K562 (cell line): ENCODE measurements around the gene SRCAP. TPM values are rescaled to one million over a fixed set of nuclear protein-coding genes. Genes with fewer than 3 reads are reported as not detected.

ENCODE experiments used
- ARID1B ChIP-seq: fragments of 450-650 bp; IDR thresholded peaks from 2 replicates; pipeline ENCODE4 v1.6.1; 2016; ENCODE audit warnings: antibody characterized with exemption, mild to moderate bottlenecking, inconsistent platforms
- CTBP1 ChIP-seq: fragments of 450-650 bp; IDR thresholded peaks from 2 replicates; pipeline ENCODE4 v1.6.1; 2016; ENCODE audit warnings: borderline replicate concordance
- DMBX1 ChIP-seq: fragments of 250-450 bp; sonication (Bioruptor Pico); IDR thresholded peaks from 2 replicates; pipeline ENCODE4 v1.8.0; 2022; ENCODE audit warnings: inconsistent platforms, mild to moderate bottlenecking, moderate library complexity, borderline replicate concordance
- EP400 ChIP-seq: fragments of 450-650 bp; IDR thresholded peaks from 2 replicates; pipeline ENCODE4 v1.6.1; 2017; ENCODE audit warnings: antibody characterized with exemption, mild to moderate bottlenecking, moderate library complexity
- GATAD2B ChIP-seq: fragments of 450-650 bp; IDR thresholded peaks from 2 replicates; pipeline ENCODE4 v1.6.1; 2017; ENCODE audit warnings: mild to moderate bottlenecking, borderline replicate concordance
- KLF13 ChIP-seq: fragments of 450-650 bp; IDR thresholded peaks from 2 replicates; pipeline ENCODE4 v1.6.1; 2016; ENCODE audit warnings: missing genetic modification characterization, low read depth, mild to moderate bottlenecking, missing compliant biosample characterization, moderate library complexity, borderline replicate concordance
- MAZ ChIP-seq, 2 experiments: fragments of 450-650 bp in 1 of 2; sonication (generic) in 1 of 2; formaldehyde crosslinking; IDR thresholded peaks in 1 of 2; conservative IDR thresholded peaks in 1 of 2; 2 replicates each; pipeline versions ENCODE4 v1.4.0 to v1.5.0; 2020; ENCODE audit warnings: mild to moderate bottlenecking in 1 of 2, missing genetic modification reagents in 1 of 2
- NFE2L1 ChIP-seq: fragments of 450-650 bp; IDR thresholded peaks from 2 replicates; pipeline ENCODE4 v1.6.1; 2016; ENCODE audit warnings: missing genetic modification characterization, low read depth, mild to moderate bottlenecking, missing compliant biosample characterization, moderate library complexity, borderline replicate concordance
- NR1H2 ChIP-seq: sonication (generic); formaldehyde crosslinking; IDR thresholded peaks from 2 replicates; pipeline ENCODE4 v1.4.0; 2020; ENCODE audit warnings: mild to moderate bottlenecking, missing genetic modification reagents
- SAP30 ChIP-seq: fragments of 200-600 bp; sonication (generic); IDR thresholded peaks from 2 replicates; pipeline ENCODE4 v1.6.1; 2012; ENCODE audit warnings: borderline replicate concordance, low read depth, mild to moderate bottlenecking, moderate library complexity, low read length, control low read depth, inconsistent platforms; ENCODE audit not compliant: insufficient read depth, poor library complexity, severe bottlenecking
- SMARCE1 ChIP-seq: fragments of 450-650 bp; IDR thresholded peaks from 2 replicates; pipeline ENCODE4 v1.7.1; 2016; ENCODE audit warnings: mild to moderate bottlenecking
- ZC3H11A ChIP-seq: IDR thresholded peaks from 2 replicates; pipeline ENCODE4 v1.6.1; 2012; ENCODE audit warnings: low read depth, low read length, improper control_type of control experiment
- polyA plus RNA-seq, 8 experiments: library from polyadenylated mRNA; depleted of rRNA in 4 of 8; stranded (reverse) in 5 of 8; unstranded in 3 of 8; fragments of >200 nt; fragmentation: Nextera tagmentation in 2 of 8; fragmentation: Illumina TruSeq in 1 of 8; extraction: Ambion mirVana in 2 of 8; extraction: Trizol in 1 of 8; gene quantifications; 2 replicates each; pipeline versions ENCODE4 v1.2.1 to v1.2.3, GENCODE V29; 2011 to 2014; ENCODE audit warnings: inconsistent platforms in 1 of 8, missing spikeins in 1 of 8
- total RNA-seq, 7 experiments: library from RNA; depleted of rRNA in 6 of 7; stranded (reverse); fragments of >200 nt in 6 of 7; fragmentation: Illumina TruSeq in 2 of 7; extraction: Trizol in 2 of 7; gene quantifications; 2 replicates each; pipeline versions ENCODE4 v1.2.1 to v1.2.3, GENCODE V29; 2011 to 2021; ENCODE audit warnings: low replicate concordance in 1 of 7
- TF ChIP-seq, protein P1 (sequence below): fragments of 450-650 bp; IDR thresholded peaks from 2 replicates; pipeline ENCODE4 v1.6.1; 2016; ENCODE audit warnings: low read depth
- TF ChIP-seq, protein P2 (sequence below): fragments of 450-650 bp; IDR thresholded peaks from 2 replicates; pipeline ENCODE4 v1.6.1; 2018; ENCODE audit not compliant: partially characterized antibody

Gene SRCAP
- total and polyA plus RNA-seq, 9 of the 15 experiments (the other 6 are each of a cell fraction or from before 2014, with no cell fraction given), result 0.21 to 62.6 (median 5.8) TPM

DNA sequence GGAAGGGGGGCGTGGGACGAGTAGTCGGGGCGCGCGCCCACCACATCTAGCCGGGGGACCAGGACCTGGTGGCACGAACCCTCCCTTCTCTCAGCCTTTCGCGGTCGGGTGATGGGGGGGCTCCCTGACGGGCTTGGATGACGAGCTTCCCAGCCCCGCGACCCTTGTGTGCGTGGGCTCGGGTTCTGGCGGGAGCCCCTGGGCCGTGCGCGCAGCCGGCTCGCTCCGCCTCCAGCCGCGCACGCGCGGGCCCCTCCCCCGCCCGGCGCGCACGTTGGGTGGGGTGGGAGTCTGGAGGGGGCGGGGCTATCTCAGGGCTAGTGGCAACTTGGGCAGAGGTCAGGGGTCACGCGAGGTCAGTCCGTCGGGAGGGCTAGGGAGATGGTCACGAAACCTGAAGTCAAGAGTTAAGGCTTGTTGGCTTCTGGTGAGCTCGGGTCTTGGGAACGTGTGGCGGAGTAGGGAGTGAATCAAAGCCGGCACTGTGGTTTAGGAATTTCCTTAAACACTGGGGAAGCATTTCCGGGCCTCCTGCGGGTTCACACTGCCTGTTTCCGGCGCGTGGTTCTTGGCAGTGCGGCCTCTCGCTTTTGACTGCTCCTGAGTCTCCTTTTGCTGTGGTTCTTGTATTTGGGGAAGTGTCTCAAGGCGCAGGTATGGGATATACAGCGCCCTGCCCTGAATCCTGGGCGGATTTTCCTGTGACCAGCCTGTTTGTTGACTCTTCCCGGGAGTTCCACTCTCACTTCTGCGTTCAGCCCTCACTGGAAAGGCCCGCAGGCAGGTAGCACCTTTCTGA lies at the start of gene SRCAP (continued):
- TF ChIP-seq, protein P1, sequence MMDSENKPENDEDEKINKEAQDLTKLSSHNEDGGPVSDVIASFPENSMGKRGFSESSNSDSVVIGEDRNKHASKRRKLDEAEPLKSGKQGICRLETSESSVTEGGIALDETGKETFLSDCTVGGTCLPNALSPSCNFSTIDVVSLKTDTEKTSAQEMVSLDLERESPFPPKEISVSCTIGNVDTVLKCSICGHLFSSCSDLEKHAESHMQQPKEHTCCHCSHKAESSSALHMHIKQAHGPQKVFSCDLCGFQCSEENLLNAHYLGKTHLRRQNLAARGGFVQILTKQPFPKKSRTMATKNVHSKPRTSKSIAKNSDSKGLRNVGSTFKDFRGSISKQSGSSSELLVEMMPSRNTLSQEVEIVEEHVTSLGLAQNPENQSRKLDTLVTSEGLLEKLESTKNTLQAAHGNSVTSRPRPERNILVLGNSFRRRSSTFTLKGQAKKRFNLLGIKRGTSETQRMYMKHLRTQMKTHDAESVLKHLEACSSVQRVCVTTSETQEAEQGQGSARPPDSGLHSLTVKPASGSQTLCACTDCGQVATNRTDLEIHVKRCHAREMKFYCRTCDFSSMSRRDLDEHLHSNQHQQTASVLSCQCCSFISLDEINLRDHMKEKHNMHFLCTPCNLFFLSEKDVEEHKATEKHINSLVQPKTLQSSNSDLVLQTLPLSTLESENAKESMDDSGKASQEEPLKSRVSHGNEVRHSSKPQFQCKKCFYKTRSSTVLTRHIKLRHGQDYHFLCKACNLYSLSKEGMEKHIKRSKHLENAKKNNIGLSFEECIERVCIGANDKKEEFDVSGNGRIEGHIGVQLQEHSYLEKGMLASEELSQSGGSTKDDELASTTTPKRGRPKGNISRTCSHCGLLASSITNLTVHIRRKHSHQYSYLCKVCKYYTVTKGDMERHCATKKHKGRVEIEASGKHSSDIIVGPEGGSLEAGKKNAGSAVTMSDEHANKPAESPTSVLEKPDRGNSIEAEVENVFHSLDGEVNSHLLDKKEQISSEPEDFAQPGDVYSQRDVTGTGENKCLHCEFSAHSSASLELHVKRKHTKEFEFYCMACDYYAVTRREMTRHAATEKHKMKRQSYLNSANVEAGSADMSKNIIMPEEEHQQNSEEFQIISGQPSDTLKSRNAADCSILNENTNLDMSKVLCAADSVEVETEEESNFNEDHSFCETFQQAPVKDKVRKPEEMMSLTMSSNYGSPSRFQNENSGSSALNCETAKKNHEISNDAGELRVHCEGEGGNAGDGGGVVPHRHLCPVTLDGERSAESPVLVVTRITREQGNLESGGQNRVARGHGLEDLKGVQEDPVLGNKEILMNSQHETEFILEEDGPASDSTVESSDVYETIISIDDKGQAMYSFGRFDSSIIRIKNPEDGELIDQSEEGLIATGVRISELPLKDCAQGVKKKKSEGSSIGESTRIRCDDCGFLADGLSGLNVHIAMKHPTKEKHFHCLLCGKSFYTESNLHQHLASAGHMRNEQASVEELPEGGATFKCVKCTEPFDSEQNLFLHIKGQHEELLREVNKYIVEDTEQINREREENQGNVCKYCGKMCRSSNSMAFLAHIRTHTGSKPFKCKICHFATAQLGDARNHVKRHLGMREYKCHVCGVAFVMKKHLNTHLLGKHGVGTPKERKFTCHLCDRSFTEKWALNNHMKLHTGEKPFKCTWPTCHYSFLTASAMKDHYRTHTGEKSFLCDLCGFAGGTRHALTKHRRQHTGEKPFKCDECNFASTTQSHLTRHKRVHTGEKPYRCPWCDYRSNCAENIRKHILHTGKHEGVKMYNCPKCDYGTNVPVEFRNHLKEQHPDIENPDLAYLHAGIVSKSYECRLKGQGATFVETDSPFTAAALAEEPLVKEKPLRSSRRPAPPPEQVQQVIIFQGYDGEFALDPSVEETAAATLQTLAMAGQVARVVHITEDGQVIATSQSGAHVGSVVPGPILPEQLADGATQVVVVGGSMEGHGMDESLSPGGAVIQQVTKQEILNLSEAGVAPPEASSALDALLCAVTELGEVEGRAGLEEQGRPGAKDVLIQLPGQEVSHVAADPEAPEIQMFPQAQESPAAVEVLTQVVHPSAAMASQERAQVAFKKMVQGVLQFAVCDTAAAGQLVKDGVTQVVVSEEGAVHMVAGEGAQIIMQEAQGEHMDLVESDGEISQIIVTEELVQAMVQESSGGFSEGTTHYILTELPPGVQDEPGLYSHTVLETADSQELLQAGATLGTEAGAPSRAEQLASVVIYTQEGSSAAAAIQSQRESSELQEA, result no peak
- TF ChIP-seq ARID1B (no peak), NFE2L1 (tag) (no peak), GATAD2B (peak; percentile 54; the same call in 1 of the 2 replicates), NR1H2 (CRISPR knock-in tag) (no peak), EP400 (peak; percentile 72), CTBP1 (peak; percentile 10), KLF13 (tag) (0 out of 2 replicates have a peak, but pooled peaks have one; percentile 41), ZC3H11A (no peak), SAP30 (peak; percentile 81), DMBX1 (peak; percentile 0; the same call in 1 of the 2 replicates), MAZ (CRISPR knock-in tag; conservative IDR thresholded peaks at IDR 0.05 in 1 of 2, IDR thresholded peaks at IDR 0.05 in 1 of 2) (peak in 1 of 2 experiments; percentile 27; a peak in 2 of 4 replicates), SMARCE1 (0 out of 2 replicates have a peak, but pooled peaks have one; percentile 17)
- TF ChIP-seq, protein P2, sequence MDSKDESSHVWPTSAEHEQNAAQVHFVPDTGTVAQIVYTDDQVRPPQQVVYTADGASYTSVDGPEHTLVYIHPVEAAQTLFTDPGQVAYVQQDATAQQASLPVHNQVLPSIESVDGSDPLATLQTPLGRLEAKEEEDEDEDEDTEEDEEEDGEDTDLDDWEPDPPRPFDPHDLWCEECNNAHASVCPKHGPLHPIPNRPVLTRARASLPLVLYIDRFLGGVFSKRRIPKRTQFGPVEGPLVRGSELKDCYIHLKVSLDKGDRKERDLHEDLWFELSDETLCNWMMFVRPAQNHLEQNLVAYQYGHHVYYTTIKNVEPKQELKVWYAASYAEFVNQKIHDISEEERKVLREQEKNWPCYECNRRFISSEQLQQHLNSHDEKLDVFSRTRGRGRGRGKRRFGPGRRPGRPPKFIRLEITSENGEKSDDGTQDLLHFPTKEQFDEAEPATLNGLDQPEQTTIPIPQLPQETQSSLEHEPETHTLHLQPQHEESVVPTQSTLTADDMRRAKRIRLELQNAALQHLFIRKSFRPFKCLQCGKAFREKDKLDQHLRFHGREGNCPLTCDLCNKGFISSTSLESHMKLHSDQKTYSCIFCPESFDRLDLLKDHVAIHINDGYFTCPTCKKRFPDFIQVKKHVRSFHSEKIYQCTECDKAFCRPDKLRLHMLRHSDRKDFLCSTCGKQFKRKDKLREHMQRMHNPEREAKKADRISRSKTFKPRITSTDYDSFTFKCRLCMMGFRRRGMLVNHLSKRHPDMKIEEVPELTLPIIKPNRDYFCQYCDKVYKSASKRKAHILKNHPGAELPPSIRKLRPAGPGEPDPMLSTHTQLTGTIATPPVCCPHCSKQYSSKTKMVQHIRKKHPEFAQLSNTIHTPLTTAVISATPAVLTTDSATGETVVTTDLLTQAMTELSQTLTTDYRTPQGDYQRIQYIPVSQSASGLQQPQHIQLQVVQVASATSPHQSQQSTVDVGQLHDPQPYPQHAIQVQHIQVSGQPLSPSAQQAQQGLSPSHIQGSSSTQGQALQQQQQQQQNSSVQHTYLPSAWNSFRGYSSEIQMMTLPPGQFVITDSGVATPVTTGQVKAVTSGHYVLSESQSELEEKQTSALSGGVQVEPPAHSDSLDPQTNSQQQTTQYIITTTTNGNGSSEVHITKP, result peak; percentile 15
